HCT116 (cell line): ENCODE results near the gene CEMIP2.

Experiments used
- CEBPB ChIP-seq: IDR thresholded peaks from 2 replicates; pipeline ENCODE4 v1.6.1; 2012; ENCODE audit warnings: low read depth
- CTCF ChIP-seq, 3 experiments: fragments of 200-600 bp in 1 of 3; sonication (generic) in 1 of 3; IDR thresholded peaks in 2 of 3; conservative IDR thresholded peaks in 1 of 3; 2 replicates each; pipeline ENCODE4 v1.5.1; 2012 to 2017; ENCODE audit warnings: low read depth in 2 of 3, low read length in 2 of 3, antibody characterized with exemption in 1 of 3, borderline replicate concordance in 1 of 3, control low read depth in 1 of 3, mild to moderate bottlenecking in 1 of 3, mixed read lengths in 1 of 3, mixed run types in 1 of 3, moderate library complexity in 1 of 3; ENCODE audit not compliant: insufficient read depth in 1 of 3
- EGR1 ChIP-seq: IDR thresholded peaks from 2 replicates; pipeline ENCODE4 v1.6.1; 2012; ENCODE audit warnings: low read depth
- EZH2 ChIP-seq: fragments of 200-600 bp; sonication (generic); IDR thresholded peaks from 2 replicates; pipeline ENCODE4 v1.6.1; 2017; ENCODE audit warnings: antibody characterized with exemption, mixed run types
- EZH2phosphoT487 ChIP-seq: fragments of 200-600 bp; IDR thresholded peaks from 2 replicates; pipeline ENCODE4 v1.6.1; 2018; ENCODE audit warnings: antibody characterized with exemption, borderline replicate concordance
- POLR2A ChIP-seq: IDR thresholded peaks from 2 replicates; pipeline ENCODE4 v1.7.0; 2011; ENCODE audit warnings: borderline replicate concordance; ENCODE audit not compliant: insufficient read depth, insufficient read length; ENCODE audit errors: extremely low read depth
- TCF7L2 ChIP-seq: IDR thresholded peaks from 2 replicates; pipeline ENCODE4 v1.7.0; 2011; ENCODE audit warnings: borderline replicate concordance, inconsistent platforms; ENCODE audit not compliant: insufficient read depth, insufficient read length; ENCODE audit errors: extremely low read depth
- TF ChIP-seq, protein P1 (sequence below): IDR thresholded peaks from 2 replicates; pipeline ENCODE4 v1.6.1; 2012

GRCh38 chr9:71790296-71790695 lies 22.0 kb upstream of the CEMIP2 start:
- no peak for TF ChIP-seq EZH2
- TF ChIP-seq, protein P1, sequence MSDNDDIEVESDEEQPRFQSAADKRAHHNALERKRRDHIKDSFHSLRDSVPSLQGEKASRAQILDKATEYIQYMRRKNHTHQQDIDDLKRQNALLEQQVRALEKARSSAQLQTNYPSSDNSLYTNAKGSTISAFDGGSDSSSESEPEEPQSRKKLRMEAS = no peak
- TF ChIP-seq CTCF (IDR thresholded peaks at IDR 0.05 in 2 of 3, conservative IDR thresholded peaks at IDR 0.05 in 1 of 3; ENCODE audit: borderline replicate concordance in 1 of 3, insufficient read depth in 1 of 3, low read depth in 2 of 3, low read length in 2 of 3) = no peak
- TF ChIP-seq POLR2A = no peak
- no peak for TF ChIP-seq EZH2phosphoT487
- no peak for TF ChIP-seq TCF7L2
- no peak for TF ChIP-seq EGR1
- no peak for TF ChIP-seq CEBPB
